Karpas-422 (cell line): Measurements from ENCODE around the gene PEX11B. TPM values are rescaled to one million over a fixed set of nuclear protein-coding genes. Genes with fewer than 3 reads are reported as not detected.

Experiments
- DNase-seq: peaks from one replicate; pipeline ENCODE4 v3.0.0-alpha.2; 2015
- H2AFZ ChIP-seq: fragments of 200-600 bp; sonication (generic); 2 replicates; pipeline ENCODE4 v1.6.1; 2014; ENCODE audit warnings: antibody characterized with exemption, low read length, mixed read lengths
- H3K27ac ChIP-seq: fragments of 200-600 bp; sonication (generic); 2 replicates; pipeline ENCODE4 v1.5.1; 2014; ENCODE audit warnings: mild to moderate bottlenecking, low read length, moderate library complexity
- H3K27me3 ChIP-seq: fragments of 200-600 bp; sonication (generic); 2 replicates; pipeline ENCODE4 v1.6.1; 2014; ENCODE audit warnings: low read length, mixed read lengths
- H3K36me3 ChIP-seq: fragments of 200-600 bp; sonication (generic); 2 replicates; pipeline ENCODE4 v1.6.1; 2014; ENCODE audit warnings: low read length, mixed read lengths; ENCODE audit not compliant: insufficient read depth
- H3K4me1 ChIP-seq: fragments of 200-600 bp; sonication (generic); 2 replicates; pipeline ENCODE4 v1.6.1; 2014; ENCODE audit warnings: mild to moderate bottlenecking, low read length, mixed read lengths
- H3K4me2 ChIP-seq: fragments of 200-600 bp; sonication (generic); 2 replicates; pipeline ENCODE4 v1.6.1; 2014; ENCODE audit warnings: low read length, low read depth, mild to moderate bottlenecking; ENCODE audit not compliant: poor library complexity, severe bottlenecking
- H3K4me3 ChIP-seq: fragments of 200-600 bp; sonication (generic); 2 replicates; pipeline ENCODE4 v1.5.1; 2014; ENCODE audit warnings: mild to moderate bottlenecking, antibody characterized with exemption, low read length, mixed read lengths
- H3K79me2 ChIP-seq: fragments of 200-600 bp; sonication (generic); 2 replicates; pipeline ENCODE4 v1.6.1; 2014; ENCODE audit warnings: mild to moderate bottlenecking, low read length, mixed read lengths
- H3K9ac ChIP-seq: fragments of 200-600 bp; sonication (generic); 2 replicates; pipeline ENCODE4 v1.6.0; 2014; ENCODE audit warnings: low read length
- H3K9me2 ChIP-seq: fragments of 200-600 bp; sonication (generic), shearing (Covaris generic); replicated peaks from 2 replicates; pipeline ENCODE4 v1.6.0; 2014; ENCODE audit warnings: mild to moderate bottlenecking, low read length, moderate library complexity; ENCODE audit not compliant: insufficient read depth
- H3K9me3 ChIP-seq: fragments of 300-700, 200-600 bp; sonication (generic); 2 replicates; pipeline ENCODE4 v1.6.1; 2014; ENCODE audit warnings: low read length, mixed read lengths
- H4K20me1 ChIP-seq: fragments of 200-600 bp; sonication (generic); 2 replicates; pipeline ENCODE4 v1.6.1; 2014; ENCODE audit warnings: mild to moderate bottlenecking, antibody characterized with exemption, low read length, low read depth; ENCODE audit not compliant: insufficient read depth
- total RNA-seq: library from RNA; depleted of rRNA; stranded (reverse); fragments of >200 nt; shearing (Covaris generic); gene quantifications from 2 replicates; pipeline ENCODE4 v1.2.3, GENCODE V29; 2014; ENCODE audit warnings: low replicate concordance; rRNA removed

PEX11B gene
- 35.7 and 51.7 TPM in 2 replicates for total RNA-seq

DNA sequence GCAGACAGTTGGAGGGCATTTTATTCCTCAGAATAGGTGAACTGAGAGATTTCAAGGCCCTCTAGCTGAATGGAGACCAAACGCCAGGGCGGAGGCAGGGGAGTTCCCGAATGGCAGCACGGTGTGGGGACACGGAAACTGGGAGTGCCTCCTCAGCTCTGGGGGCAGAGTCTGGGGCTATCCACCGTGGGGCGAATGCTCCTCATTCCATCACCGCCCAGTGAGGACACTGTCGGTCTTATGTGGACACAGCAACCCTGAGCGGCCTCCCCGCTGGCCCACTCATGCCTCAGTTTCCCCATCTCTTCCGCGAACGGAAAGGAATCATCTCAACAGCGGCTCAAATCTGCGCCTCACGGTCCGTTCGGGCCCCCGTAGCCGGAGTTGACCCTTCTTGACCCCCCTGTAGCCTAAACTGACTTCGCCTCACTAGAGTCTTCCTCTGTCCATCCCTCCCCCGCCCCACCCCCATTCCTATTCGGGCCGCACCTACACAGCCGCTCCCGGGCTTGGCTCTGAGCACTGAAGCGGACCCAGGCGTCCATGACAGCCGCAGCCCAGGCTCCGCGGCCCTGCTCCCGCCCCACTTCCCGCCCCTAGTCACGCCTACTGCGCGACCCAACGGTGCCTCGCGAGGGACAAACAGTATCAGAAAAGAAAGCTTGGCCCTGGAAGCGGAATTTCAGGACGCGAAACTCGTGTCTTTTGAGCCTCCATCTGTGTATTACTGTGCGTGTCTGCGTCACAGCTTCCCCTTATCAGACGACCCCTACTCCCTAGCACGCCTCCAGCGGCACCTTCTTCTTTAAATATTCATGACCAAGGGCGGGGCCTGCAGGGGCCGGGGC lies at the start of gene PEX11B:
PEX11B (minus strand) TSS at position 574 of the 848 bp plus-strand sequence; CDS start at position 545, 29 bp downstream.
- Histone ChIP-seq H3K27ac (peak within 1 kb of the TSS; percentile 72), H3K9ac (peak within 1 kb of the TSS; percentile 93), H3K4me2 (peak within 1 kb of the TSS; percentile 92), H3K9me3 (no peaks in the 10 kb centered on the region), H3K27me3 (no peaks in the 10 kb centered on the region), H3K4me3 (peak within 1 kb of the TSS; percentile 77), H3K36me3 (peaks cover 16% of the 10 kb centered on the region; the same call in 1 of the 2 replicates), H3K4me1 (peaks cover 25% of the 10 kb centered on the region), H3K79me2 (peaks cover 21% of the 10 kb centered on the region), H2AFZ (peak within 1 kb of the TSS; percentile 76), H3K9me2 (no peaks in the 10 kb centered on the region), H4K20me1 (no peaks in the 10 kb centered on the region)
- DNase-seq, result peak; percentile 97

- no peak overlapping the region for H3K9ac ChIP-seq
- no peak overlapping the region for H2AFZ ChIP-seq
- H3K9me2 ChIP-seq, result no peaks in the 10 kb centered on the region
- no peaks in the 10 kb centered on the region for H3K27me3 ChIP-seq
- no peaks in the 10 kb centered on the region for H4K20me1 ChIP-seq
- no peak overlapping the region for H3K4me2 ChIP-seq
- no peak overlapping the region for H3K27ac ChIP-seq
- H3K79me2 ChIP-seq, result peaks cover 28% of the 10 kb centered on the region
- peaks cover 5% of the 10 kb centered on the region for H3K36me3 ChIP-seq
- DNase-seq, result no peak
- peaks cover 5% of the 10 kb centered on the region for H3K9me3 ChIP-seq
- no peak overlapping the region for H3K4me3 ChIP-seq
- peaks cover 22% of the 10 kb centered on the region for H3K4me1 ChIP-seq
Observed at GRCh38 chr1:145967288-145967687, 48.8 kb upstream of the PEX11B start.

- no peak for DNase-seq
- H3K36me3 ChIP-seq, result peaks cover 5% of the 10 kb centered on the region
- peak overlapping the region; percentile 92 for H3K27ac ChIP-seq
- no peaks in the 10 kb centered on the region for H3K9me2 ChIP-seq
- H3K9ac ChIP-seq, result peak overlapping the region; percentile 92
- no peaks in the 10 kb centered on the region for H3K27me3 ChIP-seq
- no peaks in the 10 kb centered on the region for H4K20me1 ChIP-seq
- peak overlapping the region; percentile 77 for H3K4me3 ChIP-seq
- H3K4me2 ChIP-seq, result peak overlapping the region; percentile 94
- H2AFZ ChIP-seq, result 0 out of 2 replicates have a peak overlapping the region, but pooled peaks have one; percentile 8
- H3K4me1 ChIP-seq, result peaks cover 37% of the 10 kb centered on the region
- H3K9me3 ChIP-seq, result peaks cover 5% of the 10 kb centered on the region
- H3K79me2 ChIP-seq, result peaks cover 42% of the 10 kb centered on the region
Observed at GRCh38 chr1:145965119-145965744, 46.7 kb upstream of the PEX11B start.

DNA sequence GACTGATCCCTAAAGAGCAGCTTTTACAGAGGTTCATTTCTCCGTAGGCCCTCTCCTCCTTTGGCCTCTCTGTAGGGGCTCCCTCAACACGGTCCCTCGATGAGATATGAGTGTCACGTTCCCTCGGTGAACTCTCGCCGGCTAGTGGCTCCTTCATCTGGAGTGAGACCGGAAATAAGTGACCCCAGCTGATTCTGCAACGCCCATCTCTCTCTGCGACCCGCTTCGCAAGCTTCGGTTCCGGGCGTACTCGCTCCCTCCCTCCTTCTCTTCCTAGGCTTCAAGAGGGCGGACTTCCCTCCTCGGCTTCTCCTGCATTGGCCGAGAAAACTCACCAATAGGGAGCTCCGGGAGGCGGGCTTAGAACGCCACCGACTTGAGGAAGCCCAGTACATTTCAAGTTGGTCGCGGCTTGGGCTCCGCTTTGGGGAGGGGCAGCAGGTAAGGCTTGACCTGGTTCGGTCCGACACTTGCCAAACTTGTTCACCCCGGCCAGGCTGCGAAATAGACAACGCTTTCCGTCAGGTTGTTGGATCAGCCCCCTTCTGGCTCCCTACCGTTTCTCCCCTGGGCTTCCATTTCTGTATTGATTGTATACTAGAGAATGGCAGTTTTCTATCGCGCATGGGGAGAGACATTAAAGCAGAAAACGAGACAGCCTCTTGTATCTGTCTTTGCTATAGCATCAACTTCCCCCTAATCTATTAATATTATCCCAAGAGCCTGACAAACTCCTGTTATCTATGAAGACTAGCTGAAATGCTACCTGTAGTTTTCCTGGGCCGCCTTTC lies 46.0 kb upstream of the PEX11B start, which contains the start of the genes ANKRD34A and POLR3GL:
ANKRD34A (minus strand) TSS at position 248 of the 791 bp plus-strand sequence. CDS start 2,816 bp downstream, outside the sequence.
POLR3GL (plus strand) TSS at position 363 of the 791 bp plus-strand sequence. CDS start 10,176 bp downstream, outside the sequence.
- peak within 1 kb of the TSS; percentile 77 for H3K4me3 ChIP-seq
- peak within 1 kb of the TSS; percentile 92 for H3K27ac ChIP-seq

DNA sequence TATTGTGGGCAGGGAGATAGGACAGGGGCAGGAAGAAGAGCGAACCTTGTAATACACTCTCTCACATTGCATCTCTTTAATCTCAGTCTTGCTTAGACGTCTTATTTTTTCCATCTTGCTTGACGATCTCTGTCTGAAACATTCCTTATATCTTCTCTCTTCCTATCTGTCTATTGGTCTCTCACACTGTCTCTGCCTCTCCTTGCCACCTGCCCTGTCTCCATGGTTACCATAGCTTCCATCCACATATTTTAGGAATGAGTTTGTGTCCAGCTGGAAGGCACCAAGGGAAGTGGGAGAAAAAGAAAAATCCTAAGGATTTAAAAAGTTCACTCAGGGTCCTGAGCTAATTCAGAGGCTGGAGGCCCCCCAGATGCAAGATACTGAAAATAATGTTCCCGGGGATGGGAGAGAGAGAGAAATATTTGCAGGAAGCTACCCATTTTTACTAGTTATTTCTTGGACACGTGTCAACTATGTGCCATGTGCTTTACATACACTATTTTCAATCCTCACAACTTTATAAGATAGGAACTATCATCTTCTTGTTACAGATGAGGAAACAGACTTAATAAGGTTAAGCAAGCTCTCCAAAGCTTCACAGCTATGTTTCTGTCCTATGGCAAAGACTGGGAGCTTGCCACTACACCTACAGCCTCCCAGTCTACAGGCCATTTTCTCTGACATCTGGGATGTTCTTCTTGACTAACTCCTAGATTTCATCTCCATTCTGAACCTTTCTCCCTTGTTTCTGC lies 44.9 kb upstream of the PEX11B start:
- H2AFZ ChIP-seq, result no peak overlapping the region
- peaks cover 42% of the 10 kb centered on the region for H3K79me2 ChIP-seq
- no peaks in the 10 kb centered on the region for H3K27me3 ChIP-seq
- no peaks in the 10 kb centered on the region for H4K20me1 ChIP-seq
- peaks cover 5% of the 10 kb centered on the region for H3K9me3 ChIP-seq
- H3K4me1 ChIP-seq, result peaks cover 55% of the 10 kb centered on the region
- peaks cover 5% of the 10 kb centered on the region for H3K36me3 ChIP-seq
- H3K9me2 ChIP-seq, result no peaks in the 10 kb centered on the region
- H3K4me3 ChIP-seq, result peak overlapping the region; percentile 77
- peak overlapping the region; percentile 92 for H3K27ac ChIP-seq
- H3K4me2 ChIP-seq, result peak overlapping the region; percentile 94
- DNase-seq, result peak; percentile 70
- H3K9ac ChIP-seq, result peak overlapping the region; percentile 92

More for the DNA sequence above, 46.0 kb upstream of the PEX11B start, which contains the start of the genes ANKRD34A and POLR3GL:
- Histone ChIP-seq H4K20me1 (no peaks in the 10 kb centered on the region), H3K36me3 (peaks cover 5% of the 10 kb centered on the region), H3K9me3 (peaks cover 5% of the 10 kb centered on the region), H2AFZ (0 out of 2 replicates have a peak within 1 kb of the TSS, but pooled peaks have one; percentile 8), H3K4me2 (peak within 1 kb of the TSS; percentile 94), H3K4me1 (peaks cover 44% of the 10 kb centered on the region), H3K27me3 (no peaks in the 10 kb centered on the region), H3K9me2 (no peaks in the 10 kb centered on the region), H3K79me2 (peaks cover 42% of the 10 kb centered on the region), H3K9ac (peak within 1 kb of the TSS; percentile 92)
- DNase-seq, result peak; percentile 99

DNA sequence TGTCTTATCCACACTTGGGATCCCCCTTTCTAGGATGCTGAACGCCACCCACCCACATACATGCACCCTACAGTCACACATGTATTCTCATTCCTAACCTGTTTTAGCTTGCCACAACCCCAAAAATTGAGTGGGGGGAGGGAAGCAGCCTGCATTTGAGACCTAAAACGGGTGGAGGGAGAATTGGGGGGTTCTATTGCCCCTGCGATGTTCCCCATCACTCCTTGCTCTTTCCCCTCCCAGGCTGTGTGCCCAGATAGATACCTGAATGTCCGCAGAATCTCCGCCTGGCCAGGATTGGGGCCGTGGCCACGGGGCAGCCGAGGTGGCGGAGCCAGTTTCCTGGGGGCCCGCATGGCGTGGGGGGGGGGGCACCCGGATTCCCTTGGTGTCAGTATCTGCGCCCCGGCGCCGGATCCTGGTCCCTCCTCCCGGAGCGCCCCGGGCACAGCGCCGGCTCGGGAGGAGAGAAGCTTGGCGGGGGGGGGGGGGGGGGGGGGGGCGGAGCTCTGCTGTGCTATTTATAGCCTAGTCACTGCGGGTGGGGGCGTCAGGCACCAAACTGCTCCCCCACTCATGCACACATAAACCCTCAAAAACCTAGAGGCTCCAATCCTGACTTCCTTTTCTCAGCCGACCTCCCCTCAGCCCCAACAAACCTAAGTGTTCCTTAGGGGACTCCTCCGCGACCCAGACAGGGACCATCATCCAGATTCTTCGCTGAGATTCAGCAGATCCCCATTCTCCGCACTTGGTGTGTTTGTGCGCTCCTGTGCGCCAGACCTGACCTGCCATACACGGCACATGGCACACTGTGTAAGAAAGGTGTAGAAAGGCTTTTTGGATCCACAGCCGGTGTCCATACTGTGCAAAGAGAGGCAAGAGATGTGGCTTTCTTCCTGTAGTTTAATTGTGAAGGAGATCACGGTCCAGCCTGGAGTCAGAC lies 43.9 kb upstream of the PEX11B start:
- Histone ChIP-seq H3K9me3 (peaks cover 2% of the 10 kb centered on the region), H3K4me2 (peak overlapping the region; percentile 94), H3K27ac (peak overlapping the region; percentile 92), H3K9ac (peak overlapping the region; percentile 92), H3K9me2 (no peaks in the 10 kb centered on the region), H3K27me3 (no peaks in the 10 kb centered on the region), H3K4me3 (peak overlapping the region; percentile 77), H3K36me3 (peaks cover 2% of the 10 kb centered on the region), H4K20me1 (no peaks in the 10 kb centered on the region), H3K4me1 (peaks cover 59% of the 10 kb centered on the region), H3K79me2 (peaks cover 35% of the 10 kb centered on the region), H2AFZ (no peak overlapping the region)
- peak; percentile 85 for DNase-seq
